ENCODE measurements around the gene TTC7B. TPM values are rescaled to one million over a fixed set of nuclear protein-coding genes. Genes with fewer than 3 reads are reported as not detected.

TTC7B gene
- total and polyA plus RNA-seq, 2 experiments from 2014 or later: 7.9 to 28.6 TPM

DNA sequence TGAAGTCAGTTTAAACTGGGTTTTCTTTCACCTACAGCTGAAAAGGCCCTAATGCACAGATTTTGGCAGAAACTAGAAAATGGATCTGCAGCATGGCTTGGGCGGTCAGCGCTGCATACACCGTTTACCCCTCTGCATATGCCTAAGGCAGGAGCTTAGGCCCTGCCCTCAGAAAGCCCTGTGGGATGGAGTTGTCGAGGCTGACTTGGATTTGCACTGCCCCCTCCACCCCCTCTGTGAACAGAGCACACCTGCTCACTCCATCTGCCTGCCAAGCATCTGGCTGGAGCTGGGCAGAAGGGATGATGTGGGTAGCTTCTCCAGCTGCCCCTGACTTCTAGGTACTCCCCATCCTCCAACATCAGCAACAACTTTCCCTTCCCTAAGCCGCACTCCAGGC, 41.9 kb downstream of the TTC7B start:
- H3K79me2 ChIP-seq (replicated peaks; ENCODE audit: insufficient read depth): no peaks in the 10 kb centered on the region
- Mint-ChIP-seq H3K9me3 (no peaks in the 10 kb centered on the region), H3K4me3 (no peak overlapping the region), H3K36me3 (ENCODE audit: low read depth) (peaks cover 2% of the 10 kb centered on the region; the same call in 2 of the 3 replicates), H3K27ac (no peak overlapping the region), H3K27me3 (ENCODE audit: insufficient read depth, low read depth, poor library complexity) (peaks cover 4% of the 10 kb centered on the region), H3K4me1 (no peaks in the 10 kb centered on the region)
- no peaks in the 10 kb centered on the region for H3F3A ChIP-seq (replicated peaks; ENCODE audit: low read depth)
- no peaks in the 10 kb centered on the region for H3K27me3 ChIP-seq (ENCODE audit: insufficient read depth)
- ATAC-seq (no peak), DNase-seq (ENCODE audit: low spot score) (no peak)
- no peak overlapping the region for H3K27ac ChIP-seq (ENCODE audit: low read depth)
- TF ChIP-seq ZNF114 (CRISPR knock-in tag; IDR thresholded peaks at IDR 0.05) (no peak), STAT1 (IDR thresholded peaks at IDR 0.05; ENCODE audit: unreplicated experiment) (no peak), EZH2phosphoT487 (IDR thresholded peaks at IDR 0.05; ENCODE audit: unreplicated experiment) (no peak), EZH2 (IDR thresholded peaks at IDR 0.05; ENCODE audit: low read depth, unreplicated experiment) (no peak), ZNF331 (CRISPR knock-in tag; IDR thresholded peaks at IDR 0.05; ENCODE audit: low read depth) (no peak), CREB1 (CRISPR knock-in tag; IDR thresholded peaks at IDR 0.05; ENCODE audit: low read depth) (no peak), POLR2AphosphoS5 (IDR thresholded peaks at IDR 0.05; ENCODE audit: low read depth) (no peak), JUNB (IDR thresholded peaks at IDR 0.05; ENCODE audit: unreplicated experiment) (no peak), NANOG (IDR thresholded peaks at IDR 0.05; ENCODE audit: borderline replicate concordance) (no peak)
- TF ChIP-seq, protein P1, sequence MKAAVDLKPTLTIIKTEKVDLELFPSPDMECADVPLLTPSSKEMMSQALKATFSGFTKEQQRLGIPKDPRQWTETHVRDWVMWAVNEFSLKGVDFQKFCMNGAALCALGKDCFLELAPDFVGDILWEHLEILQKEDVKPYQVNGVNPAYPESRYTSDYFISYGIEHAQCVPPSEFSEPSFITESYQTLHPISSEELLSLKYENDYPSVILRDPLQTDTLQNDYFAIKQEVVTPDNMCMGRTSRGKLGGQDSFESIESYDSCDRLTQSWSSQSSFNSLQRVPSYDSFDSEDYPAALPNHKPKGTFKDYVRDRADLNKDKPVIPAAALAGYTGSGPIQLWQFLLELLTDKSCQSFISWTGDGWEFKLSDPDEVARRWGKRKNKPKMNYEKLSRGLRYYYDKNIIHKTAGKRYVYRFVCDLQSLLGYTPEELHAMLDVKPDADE (IDR thresholded peaks at IDR 0.05): no peak
- TF ChIP-seq, protein P2, sequence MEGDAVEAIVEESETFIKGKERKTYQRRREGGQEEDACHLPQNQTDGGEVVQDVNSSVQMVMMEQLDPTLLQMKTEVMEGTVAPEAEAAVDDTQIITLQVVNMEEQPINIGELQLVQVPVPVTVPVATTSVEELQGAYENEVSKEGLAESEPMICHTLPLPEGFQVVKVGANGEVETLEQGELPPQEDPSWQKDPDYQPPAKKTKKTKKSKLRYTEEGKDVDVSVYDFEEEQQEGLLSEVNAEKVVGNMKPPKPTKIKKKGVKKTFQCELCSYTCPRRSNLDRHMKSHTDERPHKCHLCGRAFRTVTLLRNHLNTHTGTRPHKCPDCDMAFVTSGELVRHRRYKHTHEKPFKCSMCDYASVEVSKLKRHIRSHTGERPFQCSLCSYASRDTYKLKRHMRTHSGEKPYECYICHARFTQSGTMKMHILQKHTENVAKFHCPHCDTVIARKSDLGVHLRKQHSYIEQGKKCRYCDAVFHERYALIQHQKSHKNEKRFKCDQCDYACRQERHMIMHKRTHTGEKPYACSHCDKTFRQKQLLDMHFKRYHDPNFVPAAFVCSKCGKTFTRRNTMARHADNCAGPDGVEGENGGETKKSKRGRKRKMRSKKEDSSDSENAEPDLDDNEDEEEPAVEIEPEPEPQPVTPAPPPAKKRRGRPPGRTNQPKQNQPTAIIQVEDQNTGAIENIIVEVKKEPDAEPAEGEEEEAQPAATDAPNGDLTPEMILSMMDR (conservative IDR thresholded peaks at IDR 0.05; ENCODE audit: low read depth in 2 of 2): no peak
- TF ChIP-seq, protein P3, sequence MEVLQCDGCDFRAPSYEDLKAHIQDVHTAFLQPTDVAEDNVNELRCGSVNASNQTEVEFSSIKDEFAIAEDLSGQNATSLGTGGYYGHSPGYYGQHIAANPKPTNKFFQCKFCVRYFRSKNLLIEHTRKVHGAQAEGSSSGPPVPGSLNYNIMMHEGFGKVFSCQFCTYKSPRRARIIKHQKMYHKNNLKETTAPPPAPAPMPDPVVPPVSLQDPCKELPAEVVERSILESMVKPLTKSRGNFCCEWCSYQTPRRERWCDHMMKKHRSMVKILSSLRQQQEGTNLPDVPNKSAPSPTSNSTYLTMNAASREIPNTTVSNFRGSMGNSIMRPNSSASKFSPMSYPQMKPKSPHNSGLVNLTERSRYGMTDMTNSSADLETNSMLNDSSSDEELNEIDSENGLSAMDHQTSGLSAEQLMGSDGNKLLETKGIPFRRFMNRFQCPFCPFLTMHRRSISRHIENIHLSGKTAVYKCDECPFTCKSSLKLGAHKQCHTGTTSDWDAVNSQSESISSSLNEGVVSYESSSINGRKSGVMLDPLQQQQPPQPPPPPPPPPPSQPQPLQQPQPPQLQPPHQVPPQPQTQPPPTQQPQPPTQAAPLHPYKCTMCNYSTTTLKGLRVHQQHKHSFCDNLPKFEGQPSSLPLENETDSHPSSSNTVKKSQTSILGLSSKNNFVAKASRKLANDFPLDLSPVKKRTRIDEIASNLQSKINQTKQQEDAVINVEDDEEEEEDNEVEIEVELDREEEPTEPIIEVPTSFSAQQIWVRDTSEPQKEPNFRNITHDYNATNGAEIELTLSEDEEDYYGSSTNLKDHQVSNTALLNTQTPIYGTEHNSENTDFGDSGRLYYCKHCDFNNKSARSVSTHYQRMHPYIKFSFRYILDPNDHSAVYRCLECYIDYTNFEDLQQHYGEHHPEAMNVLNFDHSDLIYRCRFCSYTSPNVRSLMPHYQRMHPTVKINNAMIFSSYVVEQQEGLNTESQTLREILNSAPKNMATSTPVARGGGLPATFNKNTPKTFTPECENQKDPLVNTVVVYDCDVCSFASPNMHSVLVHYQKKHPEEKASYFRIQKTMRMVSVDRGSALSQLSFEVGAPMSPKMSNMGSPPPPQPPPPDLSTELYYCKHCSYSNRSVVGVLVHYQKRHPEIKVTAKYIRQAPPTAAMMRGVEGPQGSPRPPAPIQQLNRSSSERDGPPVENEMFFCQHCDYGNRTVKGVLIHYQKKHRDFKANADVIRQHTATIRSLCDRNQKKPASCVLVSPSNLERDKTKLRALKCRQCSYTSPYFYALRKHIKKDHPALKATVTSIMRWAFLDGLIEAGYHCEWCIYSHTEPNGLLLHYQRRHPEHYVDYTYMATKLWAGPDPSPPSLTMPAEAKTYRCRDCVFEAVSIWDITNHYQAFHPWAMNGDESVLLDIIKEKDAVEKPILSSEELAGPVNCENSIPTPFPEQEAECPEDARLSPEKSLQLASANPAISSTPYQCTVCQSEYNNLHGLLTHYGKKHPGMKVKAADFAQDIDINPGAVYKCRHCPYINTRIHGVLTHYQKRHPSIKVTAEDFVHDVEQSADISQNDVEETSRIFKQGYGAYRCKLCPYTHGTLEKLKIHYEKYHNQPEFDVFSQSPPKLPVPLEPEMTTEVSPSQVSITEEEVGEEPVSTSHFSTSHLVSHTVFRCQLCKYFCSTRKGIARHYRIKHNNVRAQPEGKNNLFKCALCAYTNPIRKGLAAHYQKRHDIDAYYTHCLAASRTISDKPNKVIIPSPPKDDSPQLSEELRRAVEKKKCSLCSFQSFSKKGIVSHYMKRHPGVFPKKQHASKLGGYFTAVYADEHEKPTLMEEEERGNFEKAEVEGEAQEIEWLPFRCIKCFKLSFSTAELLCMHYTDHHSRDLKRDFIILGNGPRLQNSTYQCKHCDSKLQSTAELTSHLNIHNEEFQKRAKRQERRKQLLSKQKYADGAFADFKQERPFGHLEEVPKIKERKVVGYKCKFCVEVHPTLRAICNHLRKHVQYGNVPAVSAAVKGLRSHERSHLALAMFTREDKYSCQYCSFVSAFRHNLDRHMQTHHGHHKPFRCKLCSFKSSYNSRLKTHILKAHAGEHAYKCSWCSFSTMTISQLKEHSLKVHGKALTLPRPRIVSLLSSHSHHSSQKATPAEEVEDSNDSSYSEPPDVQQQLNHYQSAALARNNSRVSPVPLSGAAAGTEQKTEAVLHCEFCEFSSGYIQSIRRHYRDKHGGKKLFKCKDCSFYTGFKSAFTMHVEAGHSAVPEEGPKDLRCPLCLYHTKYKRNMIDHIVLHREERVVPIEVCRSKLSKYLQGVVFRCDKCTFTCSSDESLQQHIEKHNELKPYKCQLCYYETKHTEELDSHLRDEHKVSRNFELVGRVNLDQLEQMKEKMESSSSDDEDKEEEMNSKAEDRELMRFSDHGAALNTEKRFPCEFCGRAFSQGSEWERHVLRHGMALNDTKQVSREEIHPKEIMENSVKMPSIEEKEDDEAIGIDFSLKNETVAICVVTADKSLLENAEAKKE (CRISPR knock-in tag; IDR thresholded peaks at IDR 0.05): no peak
- TF ChIP-seq, protein P4, sequence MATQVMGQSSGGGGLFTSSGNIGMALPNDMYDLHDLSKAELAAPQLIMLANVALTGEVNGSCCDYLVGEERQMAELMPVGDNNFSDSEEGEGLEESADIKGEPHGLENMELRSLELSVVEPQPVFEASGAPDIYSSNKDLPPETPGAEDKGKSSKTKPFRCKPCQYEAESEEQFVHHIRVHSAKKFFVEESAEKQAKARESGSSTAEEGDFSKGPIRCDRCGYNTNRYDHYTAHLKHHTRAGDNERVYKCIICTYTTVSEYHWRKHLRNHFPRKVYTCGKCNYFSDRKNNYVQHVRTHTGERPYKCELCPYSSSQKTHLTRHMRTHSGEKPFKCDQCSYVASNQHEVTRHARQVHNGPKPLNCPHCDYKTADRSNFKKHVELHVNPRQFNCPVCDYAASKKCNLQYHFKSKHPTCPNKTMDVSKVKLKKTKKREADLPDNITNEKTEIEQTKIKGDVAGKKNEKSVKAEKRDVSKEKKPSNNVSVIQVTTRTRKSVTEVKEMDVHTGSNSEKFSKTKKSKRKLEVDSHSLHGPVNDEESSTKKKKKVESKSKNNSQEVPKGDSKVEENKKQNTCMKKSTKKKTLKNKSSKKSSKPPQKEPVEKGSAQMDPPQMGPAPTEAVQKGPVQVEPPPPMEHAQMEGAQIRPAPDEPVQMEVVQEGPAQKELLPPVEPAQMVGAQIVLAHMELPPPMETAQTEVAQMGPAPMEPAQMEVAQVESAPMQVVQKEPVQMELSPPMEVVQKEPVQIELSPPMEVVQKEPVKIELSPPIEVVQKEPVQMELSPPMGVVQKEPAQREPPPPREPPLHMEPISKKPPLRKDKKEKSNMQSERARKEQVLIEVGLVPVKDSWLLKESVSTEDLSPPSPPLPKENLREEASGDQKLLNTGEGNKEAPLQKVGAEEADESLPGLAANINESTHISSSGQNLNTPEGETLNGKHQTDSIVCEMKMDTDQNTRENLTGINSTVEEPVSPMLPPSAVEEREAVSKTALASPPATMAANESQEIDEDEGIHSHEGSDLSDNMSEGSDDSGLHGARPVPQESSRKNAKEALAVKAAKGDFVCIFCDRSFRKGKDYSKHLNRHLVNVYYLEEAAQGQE (IDR thresholded peaks at IDR 0.05; ENCODE audit: unreplicated experiment): no peak
- no peaks in the 10 kb centered on the region for H4K20me1 ChIP-seq (replicated peaks; ENCODE audit: insufficient read depth)
- H3K4me2 ChIP-seq: no peak overlapping the region
- no peaks in the 10 kb centered on the region for H3K36me3 ChIP-seq (ENCODE audit: insufficient read depth)
- H3K4me1 ChIP-seq (ENCODE audit: insufficient read depth): no peaks in the 10 kb centered on the region
- H2AFZ ChIP-seq: no peak overlapping the region
- no peak overlapping the region for H3K4me3 ChIP-seq
- H3K9me2 ChIP-seq (ENCODE audit: insufficient read depth): no peaks in the 10 kb centered on the region

Measured in GM23338 (cell line).